ENCODE measurements around the gene OTX1. TPM values are rescaled to one million over a fixed set of nuclear protein-coding genes. Genes with fewer than 3 reads are reported as not detected.

The OTX1 gene
- total and polyA plus RNA-seq, 2 of the 8 experiments (the other 6 are each of a cell fraction or from before 2014, with no cell fraction given): 0.24 to 3.3 TPM

GRCh38 chr2:63055226-63056106 lies 4.8 kb downstream of the OTX1 start (continued):
- TF ChIP-seq E2F6 (IDR thresholded peaks at IDR 0.05) (peak; percentile 67; the same call in 1 of the 2 replicates), EZH2 (IDR thresholded peaks at IDR 0.05; ENCODE audit: low read depth, low read length, severe bottlenecking) (peak; percentile 93), ATF3 (IDR thresholded peaks at IDR 0.05; ENCODE audit: insufficient read depth, low read depth, low read length) (no peak)

Data from H1 (cell line).